GM19035 (cell line): Measurements from ENCODE around the gene CNNM1.

Experiments used
- ATAC-seq: cut with Tn5 transposase; IDR thresholded peaks from one replicate; pipeline ENCODE4 v1.9.1; 2021; ENCODE audit not compliant: unreplicated experiment

The CNNM1 gene

DNA sequence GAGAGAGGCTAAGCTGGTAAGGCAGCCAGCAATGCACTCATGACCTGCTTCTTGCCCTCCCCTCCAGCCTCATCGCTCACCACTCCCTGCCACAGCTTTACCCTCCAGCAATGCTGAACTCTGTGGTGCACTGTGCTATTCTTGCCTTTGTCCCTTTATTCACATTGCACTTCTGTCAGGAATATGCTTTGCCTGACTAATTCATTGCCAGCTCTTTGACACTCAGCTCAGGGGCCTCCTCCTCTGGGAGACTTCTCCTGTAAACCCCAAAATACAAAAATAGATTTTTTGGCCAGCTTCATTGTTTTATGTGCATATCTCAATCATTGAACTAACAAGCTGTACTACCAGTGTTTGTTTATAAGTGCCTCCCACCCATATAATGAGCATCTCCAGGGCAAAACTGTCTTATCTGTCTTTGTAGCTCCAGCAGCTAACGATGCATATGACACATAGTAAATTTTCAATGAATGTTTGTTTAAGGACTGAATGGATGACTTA is 8.2 kb downstream of the CNNM1 start:
- no peak for ATAC-seq

GRCh38 chr10:99337901-99338300 is 8.7 kb downstream of the CNNM1 start:
- ATAC-seq = no peak

GRCh38 chr10:99339077-99339476 is 9.9 kb downstream of the CNNM1 start:
- no peak for ATAC-seq

DNA sequence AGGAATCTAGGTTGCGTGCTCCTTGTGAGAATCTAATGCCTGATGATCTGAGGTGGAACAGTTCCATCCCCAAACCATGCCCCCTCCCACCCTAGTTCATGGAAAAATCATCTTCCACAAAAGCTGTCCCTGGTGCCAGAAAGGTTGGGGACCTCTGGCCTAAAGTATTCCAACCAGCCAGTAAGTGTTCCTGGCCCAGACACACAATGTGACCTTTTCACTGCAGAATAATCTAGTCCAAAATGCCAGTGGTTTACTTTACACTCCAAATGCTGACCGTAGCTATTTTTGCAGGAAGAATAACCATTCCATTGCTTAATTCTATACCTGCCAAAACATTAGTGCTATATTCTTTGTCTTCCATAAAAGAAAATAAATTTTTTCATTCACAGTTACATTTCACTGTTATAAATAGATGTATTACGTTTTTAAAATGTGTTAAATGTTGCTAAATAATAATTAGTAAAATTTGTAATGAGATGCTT is 10.4 kb downstream of the CNNM1 start:
- ATAC-seq = no peak

DNA sequence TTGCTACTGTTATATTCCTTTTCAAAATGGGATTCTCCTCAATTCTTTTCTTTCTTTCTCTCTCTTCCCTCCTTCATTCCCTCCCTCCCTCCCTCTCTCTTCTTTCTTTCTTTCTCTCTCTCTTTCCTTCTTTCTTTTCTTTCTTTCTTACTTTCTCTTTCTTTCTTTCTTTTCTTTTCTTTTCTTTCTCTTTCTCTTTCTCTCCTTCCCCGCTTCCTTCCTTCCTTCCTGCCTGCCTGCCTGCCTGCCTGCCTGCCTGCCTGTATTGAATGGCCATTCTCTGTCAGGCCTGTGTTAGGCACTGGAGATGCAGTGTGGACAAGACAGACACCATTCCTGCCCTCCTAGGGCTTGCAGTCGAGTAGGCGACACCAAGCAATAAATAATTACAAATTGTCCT is 11.5 kb downstream of the CNNM1 start:
- no peak for ATAC-seq

DNA sequence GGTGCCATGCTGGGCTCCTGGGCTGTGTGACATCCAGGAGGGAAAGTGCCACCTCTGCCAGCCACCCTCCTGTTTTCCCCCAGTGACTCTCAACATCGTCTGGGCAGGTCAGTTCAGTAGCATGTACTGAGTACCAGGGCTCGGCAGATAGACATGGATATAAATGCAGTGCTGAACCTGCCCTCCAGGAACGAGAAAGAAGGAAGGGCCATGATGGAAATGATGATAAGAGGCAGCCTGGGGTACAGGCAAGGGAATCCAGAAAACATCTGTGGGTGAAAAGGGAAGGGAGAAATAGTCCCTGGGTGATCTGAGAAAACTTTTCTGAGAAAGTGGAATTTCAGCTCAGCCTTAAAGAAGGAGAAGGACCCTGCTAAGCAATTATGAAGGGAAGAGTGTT is 12.1 kb downstream of the CNNM1 start:
- no peak for ATAC-seq

DNA sequence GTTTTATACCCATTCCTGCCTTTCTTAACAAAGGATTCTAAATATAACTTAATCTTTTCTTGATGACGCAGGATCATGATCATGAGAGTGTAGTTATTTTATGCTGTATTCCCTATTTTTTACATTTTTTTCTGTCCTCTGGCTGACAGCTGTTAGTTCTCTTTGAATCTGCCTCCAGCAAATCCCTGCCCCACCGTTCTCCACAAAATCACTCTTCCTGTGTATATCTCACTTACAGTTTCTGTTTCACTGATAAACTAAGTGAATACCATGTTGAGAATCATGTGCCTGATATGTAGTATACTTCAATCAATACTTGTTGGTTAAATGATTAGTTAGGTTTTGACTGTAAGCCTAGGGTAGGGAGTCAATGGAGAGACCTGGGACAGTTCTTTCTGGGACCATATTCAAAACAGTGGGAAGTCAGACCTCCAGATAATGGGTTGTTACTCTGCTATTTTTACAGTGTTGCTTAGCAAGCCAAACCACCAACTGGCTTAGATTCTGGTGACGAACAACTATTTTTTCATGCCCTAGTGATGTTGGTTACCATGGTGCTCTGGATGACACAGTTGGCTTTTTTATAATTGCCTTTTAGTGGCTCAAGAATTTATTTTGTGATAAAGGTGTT is 12.8 kb downstream of the CNNM1 start:
- no peak for ATAC-seq

DNA sequence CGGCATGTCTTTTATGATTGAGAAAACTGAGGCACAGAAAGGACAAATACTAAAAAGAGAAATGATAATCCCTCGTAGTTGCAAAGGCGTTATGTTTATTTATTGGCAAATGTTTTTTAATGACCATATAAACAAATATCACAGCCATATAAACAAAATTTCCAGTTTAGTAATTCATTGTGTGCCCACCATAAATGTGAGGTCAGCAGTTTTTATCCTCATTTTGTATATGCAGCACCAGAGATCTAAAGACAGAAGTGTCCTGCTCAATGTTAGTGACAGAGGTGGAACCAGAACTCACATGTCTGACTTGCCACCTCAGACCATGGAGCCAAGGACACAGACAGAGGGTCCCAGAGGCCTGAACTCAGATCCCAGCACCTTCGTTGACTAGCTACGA is 14.1 kb downstream of the CNNM1 start:
- ATAC-seq = no peak

GRCh38 chr10:99344715-99345114 is 15.6 kb downstream of the CNNM1 start:
- ATAC-seq = no peak

DNA sequence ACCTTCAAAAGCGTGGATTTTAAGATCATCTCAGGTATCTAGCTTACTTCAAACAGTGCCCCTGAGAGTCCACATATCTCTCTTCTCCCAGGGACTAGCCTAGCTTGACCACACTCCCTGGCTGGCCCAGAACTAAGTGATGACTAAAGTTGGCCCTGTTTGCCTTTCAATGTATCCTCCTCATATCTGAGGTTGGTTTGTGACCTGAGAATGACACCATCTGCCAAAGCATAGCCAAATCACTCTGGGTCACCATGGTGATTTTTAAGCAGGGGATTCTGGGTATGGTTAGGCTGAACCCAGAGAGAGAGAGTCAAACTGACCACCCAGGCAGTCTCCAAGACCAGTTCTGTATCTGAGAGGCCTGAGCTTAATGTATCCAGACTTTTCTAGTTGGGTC is 16.2 kb downstream of the CNNM1 start:
- ATAC-seq = no peak

GRCh38 chr10:99346247-99346646 is 17.1 kb downstream of the CNNM1 start:
- no peak for ATAC-seq

DNA sequence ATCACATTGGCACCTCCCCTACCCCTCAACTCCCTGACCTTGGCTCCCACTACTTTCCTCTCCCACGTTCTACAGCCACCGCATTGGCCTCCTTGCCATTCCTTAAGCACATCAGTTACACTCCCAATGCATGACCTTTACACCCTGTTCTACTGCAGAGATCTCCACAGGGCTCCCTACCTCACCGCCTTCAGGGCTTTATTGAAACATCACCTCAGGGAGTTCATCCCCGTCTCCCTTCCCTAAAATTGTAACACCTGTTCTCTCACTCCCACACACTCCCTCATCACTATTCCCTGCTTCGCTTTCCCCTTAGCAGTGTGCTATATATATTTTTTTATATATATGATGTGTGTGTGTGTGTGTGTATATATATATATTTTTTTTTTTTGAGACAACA is 18.5 kb downstream of the CNNM1 start:
- no peak for ATAC-seq

DNA sequence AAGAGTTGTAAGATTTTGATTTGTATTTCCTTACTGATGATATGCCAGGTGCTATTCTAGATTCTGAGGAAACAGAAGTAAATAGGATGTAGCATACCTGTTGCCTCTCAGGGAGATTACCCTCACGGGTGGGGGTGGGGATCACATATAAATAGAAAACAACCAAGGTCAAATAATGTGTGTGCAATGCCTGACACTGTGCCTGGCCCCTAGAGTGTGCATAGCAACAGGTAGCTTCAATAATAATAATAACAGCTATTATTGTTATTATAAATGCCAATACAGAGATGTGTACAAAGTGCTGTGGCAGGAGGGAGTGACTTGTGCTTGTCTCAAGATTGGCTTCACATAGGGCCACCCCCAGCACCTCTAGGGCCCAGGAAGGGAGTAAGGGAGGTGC is 24.0 kb downstream of the CNNM1 start:
- no peak for ATAC-seq

DNA sequence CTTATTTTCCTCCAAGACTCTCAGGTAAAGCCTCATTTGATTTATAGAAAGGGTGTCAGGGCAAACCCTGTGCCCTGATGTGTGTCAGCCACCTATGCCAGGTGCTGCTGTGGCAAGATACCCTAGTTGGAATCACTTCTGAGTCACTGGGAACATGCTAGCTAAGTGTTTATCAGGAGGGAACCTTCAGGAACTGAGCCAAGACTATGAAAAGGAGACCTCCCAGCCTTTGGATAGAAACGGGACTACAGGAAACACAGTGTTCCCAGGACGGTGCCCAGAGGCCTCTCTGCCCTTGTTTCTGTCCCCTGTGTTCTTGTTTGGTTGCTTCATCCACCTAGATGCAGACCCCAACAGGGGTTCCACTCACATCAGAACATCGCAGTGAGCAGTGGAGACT is 28.5 kb downstream of the CNNM1 start:
- ATAC-seq = no peak

DNA sequence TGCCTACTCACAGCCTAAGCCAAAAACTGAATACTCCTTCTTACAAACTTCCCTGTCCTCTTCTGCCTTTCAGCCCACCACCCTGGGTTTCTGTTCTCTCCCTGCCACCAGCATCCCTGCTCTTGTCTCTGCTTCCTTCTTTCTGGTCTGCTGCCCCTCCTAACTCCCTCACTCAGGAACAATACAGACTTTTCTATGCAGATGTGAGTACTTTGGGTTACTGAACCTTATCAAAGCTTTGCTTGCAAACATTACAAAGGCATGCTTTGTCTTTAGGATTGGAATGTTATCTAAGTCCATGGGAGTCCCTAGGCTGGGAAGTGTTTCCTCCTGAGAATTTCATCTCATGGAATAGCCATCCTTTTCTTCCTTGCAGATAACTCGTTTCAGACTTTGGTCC is 28.9 kb downstream of the CNNM1 start:
- ATAC-seq = no peak

- no peak for ATAC-seq
These were observed 31.8 kb downstream of the CNNM1 start for GRCh38 chr10:99360934-99361333.

GRCh38 chr10:99364125-99364524 is 35.0 kb downstream of the CNNM1 start:
- no peak for ATAC-seq

DNA sequence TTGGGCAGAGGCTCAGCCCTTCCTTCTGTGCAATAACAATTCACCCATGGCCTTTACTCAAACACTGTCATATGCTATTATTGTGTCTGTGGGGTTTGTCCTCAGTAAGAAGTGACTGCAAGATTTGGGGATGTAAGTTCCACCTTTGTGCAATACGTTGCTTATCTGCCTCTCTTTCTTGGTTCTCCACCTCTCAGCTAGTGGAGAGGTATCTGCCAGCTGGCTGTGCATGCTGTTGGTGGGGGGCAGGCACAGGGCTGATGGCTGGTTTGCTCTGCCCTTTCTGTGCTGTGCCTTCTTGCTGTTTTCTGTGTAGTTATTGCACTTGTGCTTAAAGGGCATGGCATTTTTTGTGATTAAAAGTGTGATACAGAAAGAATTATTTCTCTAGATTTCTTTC is 36.2 kb downstream of the CNNM1 start:
- no peak for ATAC-seq

GRCh38 chr10:99365736-99366135 is 36.6 kb downstream of the CNNM1 start:
- no peak for ATAC-seq

DNA sequence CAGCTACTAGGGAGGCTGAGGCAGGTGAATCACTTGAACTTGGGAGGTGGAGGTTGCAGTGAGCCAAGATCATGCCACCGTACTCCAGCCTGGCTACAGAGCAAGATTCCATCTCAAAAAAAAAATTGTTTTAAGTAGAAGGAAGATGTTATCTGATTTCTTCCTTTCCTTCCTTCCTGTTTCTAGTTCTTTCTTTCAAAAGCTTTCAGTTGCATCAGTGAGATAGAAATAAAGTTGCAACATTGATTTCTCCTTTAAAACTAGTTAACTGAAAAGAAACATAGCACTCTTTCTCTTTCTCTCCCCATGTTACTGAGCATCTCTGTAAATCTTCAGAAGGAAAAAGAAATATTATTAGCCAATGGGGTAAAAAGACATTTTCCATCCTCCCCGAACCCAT is 37.5 kb downstream of the CNNM1 start:
- ATAC-seq = no peak

GRCh38 chr10:99368646-99369045 is 39.5 kb downstream of the CNNM1 start:
- ATAC-seq = no peak

GRCh38 chr10:99369126-99369525 is 40.0 kb downstream of the CNNM1 start:
- ATAC-seq = no peak

GRCh38 chr10:99369551-99369950 is 40.4 kb downstream of the CNNM1 start:
- ATAC-seq = no peak
